ENCODE measurements around the gene HTR2C.

DNA sequence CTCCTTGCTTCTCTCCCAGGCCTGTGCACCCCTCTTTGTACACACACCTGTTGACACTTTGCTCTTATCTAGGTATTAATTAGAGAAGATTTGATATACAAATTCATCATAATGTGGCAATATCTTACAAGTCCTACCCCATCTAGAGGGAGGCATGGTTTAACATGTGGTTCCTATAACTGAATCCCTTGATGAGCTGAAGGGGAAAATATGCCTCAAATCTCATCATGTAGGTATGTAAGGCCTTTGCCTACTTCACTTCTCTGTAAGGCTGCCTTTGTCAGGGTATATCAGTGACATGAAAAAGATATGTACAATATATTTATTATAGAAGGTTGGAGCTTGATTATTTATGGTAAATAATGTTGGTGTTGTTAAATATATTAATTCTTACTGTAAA is 31.9 kb downstream of the HTR2C start:
- TF ChIP-seq, protein P1, sequence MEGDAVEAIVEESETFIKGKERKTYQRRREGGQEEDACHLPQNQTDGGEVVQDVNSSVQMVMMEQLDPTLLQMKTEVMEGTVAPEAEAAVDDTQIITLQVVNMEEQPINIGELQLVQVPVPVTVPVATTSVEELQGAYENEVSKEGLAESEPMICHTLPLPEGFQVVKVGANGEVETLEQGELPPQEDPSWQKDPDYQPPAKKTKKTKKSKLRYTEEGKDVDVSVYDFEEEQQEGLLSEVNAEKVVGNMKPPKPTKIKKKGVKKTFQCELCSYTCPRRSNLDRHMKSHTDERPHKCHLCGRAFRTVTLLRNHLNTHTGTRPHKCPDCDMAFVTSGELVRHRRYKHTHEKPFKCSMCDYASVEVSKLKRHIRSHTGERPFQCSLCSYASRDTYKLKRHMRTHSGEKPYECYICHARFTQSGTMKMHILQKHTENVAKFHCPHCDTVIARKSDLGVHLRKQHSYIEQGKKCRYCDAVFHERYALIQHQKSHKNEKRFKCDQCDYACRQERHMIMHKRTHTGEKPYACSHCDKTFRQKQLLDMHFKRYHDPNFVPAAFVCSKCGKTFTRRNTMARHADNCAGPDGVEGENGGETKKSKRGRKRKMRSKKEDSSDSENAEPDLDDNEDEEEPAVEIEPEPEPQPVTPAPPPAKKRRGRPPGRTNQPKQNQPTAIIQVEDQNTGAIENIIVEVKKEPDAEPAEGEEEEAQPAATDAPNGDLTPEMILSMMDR (IDR thresholded peaks at IDR 0.05; ENCODE audit: low read depth, low read length, missing input control), result no peak
- TF ChIP-seq, protein P2, sequence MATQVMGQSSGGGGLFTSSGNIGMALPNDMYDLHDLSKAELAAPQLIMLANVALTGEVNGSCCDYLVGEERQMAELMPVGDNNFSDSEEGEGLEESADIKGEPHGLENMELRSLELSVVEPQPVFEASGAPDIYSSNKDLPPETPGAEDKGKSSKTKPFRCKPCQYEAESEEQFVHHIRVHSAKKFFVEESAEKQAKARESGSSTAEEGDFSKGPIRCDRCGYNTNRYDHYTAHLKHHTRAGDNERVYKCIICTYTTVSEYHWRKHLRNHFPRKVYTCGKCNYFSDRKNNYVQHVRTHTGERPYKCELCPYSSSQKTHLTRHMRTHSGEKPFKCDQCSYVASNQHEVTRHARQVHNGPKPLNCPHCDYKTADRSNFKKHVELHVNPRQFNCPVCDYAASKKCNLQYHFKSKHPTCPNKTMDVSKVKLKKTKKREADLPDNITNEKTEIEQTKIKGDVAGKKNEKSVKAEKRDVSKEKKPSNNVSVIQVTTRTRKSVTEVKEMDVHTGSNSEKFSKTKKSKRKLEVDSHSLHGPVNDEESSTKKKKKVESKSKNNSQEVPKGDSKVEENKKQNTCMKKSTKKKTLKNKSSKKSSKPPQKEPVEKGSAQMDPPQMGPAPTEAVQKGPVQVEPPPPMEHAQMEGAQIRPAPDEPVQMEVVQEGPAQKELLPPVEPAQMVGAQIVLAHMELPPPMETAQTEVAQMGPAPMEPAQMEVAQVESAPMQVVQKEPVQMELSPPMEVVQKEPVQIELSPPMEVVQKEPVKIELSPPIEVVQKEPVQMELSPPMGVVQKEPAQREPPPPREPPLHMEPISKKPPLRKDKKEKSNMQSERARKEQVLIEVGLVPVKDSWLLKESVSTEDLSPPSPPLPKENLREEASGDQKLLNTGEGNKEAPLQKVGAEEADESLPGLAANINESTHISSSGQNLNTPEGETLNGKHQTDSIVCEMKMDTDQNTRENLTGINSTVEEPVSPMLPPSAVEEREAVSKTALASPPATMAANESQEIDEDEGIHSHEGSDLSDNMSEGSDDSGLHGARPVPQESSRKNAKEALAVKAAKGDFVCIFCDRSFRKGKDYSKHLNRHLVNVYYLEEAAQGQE (IDR thresholded peaks at IDR 0.05), result no peak

Data from liver (tissue), 2 donors.